ENCODE results near the gene SMIM28. TPM values are rescaled to one million over a fixed set of nuclear protein-coding genes. Genes with fewer than 3 reads are reported as not detected.
"Not testable (repeated sequence)": the region's sequence is repeated elsewhere in the genome, so short reads cannot be mapped to it uniquely, and the experiment has no call there.

SMIM28 gene
- total RNA-seq, 1 donor from 2014 or later = not detected

DNA sequence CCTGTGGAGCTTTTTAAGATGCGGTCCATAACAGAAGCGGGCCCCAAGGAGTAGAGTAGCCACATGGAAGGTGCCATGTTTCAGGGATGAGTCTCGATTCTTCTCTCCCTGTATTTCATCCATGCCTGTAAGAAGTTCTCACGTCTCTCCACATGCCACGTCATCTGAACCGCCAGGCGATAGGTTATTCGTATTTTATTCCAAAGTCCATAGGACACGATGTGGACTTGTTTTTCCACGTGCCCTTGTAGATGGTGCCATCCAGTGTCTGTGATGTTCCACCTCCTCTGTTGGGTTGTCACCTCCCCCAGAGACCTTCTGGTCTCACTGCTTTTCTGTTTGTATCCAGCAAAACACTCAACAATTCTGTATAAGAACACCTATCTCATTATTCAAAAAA lies 43.9 kb downstream of the SMIM28 start:
- H3K4me1 Mint-ChIP-seq (ENCODE audit: unreplicated experiment) = peaks cover 7% of the 10 kb centered on the region
- H3K9me3 Mint-ChIP-seq (ENCODE audit: unreplicated experiment) = peaks cover 3% of the 10 kb centered on the region
- TF ChIP-seq, protein P1, sequence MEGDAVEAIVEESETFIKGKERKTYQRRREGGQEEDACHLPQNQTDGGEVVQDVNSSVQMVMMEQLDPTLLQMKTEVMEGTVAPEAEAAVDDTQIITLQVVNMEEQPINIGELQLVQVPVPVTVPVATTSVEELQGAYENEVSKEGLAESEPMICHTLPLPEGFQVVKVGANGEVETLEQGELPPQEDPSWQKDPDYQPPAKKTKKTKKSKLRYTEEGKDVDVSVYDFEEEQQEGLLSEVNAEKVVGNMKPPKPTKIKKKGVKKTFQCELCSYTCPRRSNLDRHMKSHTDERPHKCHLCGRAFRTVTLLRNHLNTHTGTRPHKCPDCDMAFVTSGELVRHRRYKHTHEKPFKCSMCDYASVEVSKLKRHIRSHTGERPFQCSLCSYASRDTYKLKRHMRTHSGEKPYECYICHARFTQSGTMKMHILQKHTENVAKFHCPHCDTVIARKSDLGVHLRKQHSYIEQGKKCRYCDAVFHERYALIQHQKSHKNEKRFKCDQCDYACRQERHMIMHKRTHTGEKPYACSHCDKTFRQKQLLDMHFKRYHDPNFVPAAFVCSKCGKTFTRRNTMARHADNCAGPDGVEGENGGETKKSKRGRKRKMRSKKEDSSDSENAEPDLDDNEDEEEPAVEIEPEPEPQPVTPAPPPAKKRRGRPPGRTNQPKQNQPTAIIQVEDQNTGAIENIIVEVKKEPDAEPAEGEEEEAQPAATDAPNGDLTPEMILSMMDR (IDR thresholded peaks at IDR 0.05) = no peak
- H3K27ac Mint-ChIP-seq (ENCODE audit: unreplicated experiment) = no peak overlapping the region
- no peak overlapping the region for H3K4me3 Mint-ChIP-seq (ENCODE audit: unreplicated experiment)
- H3K27me3 Mint-ChIP-seq (ENCODE audit: unreplicated experiment) = no peaks in the 10 kb centered on the region
- peaks cover 21% of the 10 kb centered on the region for H3K36me3 Mint-ChIP-seq (ENCODE audit: unreplicated experiment)
- DNase-seq (ENCODE audit: extremely low spot score, unreplicated experiment) = no peak

DNA sequence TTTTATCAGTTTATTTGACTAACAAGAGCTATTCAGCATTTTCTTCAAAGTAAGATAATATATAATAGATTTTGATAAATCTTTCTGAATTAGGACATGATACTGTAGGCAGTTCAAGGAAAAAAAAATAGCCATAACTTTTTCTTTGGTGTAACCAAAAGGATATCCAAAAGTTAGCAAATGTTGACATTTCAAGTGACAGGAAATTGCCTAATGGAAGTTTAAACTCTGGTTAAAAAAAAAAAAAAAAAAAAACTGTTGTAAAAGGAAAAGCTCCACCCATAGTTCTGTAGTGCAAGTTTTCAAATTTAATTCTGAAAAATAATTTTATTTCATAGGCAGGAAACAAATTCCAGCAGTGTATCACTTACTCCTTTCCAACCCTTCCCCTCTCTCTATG lies 45.2 kb downstream of the SMIM28 start:
- TF ChIP-seq, protein P1 (IDR thresholded peaks at IDR 0.05) = no peak
- H3K4me3 Mint-ChIP-seq (ENCODE audit: unreplicated experiment) = no peak overlapping the region
- peaks cover 7% of the 10 kb centered on the region for H3K4me1 Mint-ChIP-seq (ENCODE audit: unreplicated experiment)
- no peak overlapping the region for H3K27ac Mint-ChIP-seq (ENCODE audit: unreplicated experiment)
- no peaks in the 10 kb centered on the region for H3K9me3 Mint-ChIP-seq (ENCODE audit: unreplicated experiment)
- peaks cover 17% of the 10 kb centered on the region for H3K36me3 Mint-ChIP-seq (ENCODE audit: unreplicated experiment)
- no peaks in the 10 kb centered on the region for H3K27me3 Mint-ChIP-seq (ENCODE audit: unreplicated experiment)
- DNase-seq (ENCODE audit: extremely low spot score, unreplicated experiment) = no peak

DNA sequence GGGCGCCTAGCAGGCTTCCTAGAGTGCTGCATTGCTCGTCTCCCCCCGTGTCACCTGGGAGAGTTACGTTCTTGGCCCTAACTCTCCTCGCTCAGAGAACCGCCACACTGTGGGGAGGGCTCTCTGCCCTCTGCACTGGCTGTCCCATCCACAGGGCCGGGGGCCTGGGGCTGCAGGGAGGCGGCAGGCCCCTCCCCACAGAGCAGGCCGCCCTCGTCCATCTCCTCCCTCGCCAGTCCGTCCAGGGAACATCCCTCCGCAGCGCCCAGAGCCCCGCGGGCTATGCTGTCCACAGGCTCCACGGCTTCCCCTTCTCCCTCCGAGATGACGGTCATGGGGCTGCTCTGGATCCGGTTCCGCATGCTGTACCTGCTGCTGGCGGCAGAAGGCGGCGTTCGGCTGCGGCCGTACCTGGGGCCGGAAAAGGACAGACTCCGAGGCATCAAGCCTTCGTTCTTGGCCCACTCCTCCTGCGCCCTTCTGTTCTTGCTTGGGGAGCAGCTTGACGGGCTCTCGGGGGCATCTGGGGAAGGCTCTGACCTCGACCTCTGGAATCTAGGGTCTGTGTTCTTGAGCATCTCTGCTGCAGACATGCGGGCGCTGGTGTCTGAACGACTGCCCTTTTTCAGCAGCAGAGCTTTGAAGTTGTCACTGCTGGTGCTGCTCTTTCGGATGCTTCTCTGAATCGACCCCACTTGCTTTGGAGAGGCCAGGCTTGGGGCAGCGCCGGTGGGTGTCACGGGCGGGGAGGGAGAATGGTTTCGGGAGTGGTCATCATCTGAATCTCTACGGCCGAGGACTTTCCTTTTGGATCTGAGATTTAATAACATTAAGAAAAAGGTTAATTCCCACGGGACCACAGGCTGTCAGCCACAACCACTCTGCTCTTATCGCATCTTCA lies 46.5 kb downstream of the SMIM28 start:
- Mint-ChIP-seq H3K27ac (ENCODE audit: unreplicated experiment) (no peak overlapping the region), H3K4me3 (ENCODE audit: unreplicated experiment) (no peak overlapping the region), H3K9me3 (ENCODE audit: unreplicated experiment) (no peaks in the 10 kb centered on the region), H3K4me1 (ENCODE audit: unreplicated experiment) (peaks cover 7% of the 10 kb centered on the region), H3K27me3 (ENCODE audit: unreplicated experiment) (no peaks in the 10 kb centered on the region), H3K36me3 (ENCODE audit: unreplicated experiment) (peaks cover 17% of the 10 kb centered on the region)
- TF ChIP-seq, protein P1 (IDR thresholded peaks at IDR 0.05) = no peak
- no peak for DNase-seq (ENCODE audit: extremely low spot score, unreplicated experiment)

DNA sequence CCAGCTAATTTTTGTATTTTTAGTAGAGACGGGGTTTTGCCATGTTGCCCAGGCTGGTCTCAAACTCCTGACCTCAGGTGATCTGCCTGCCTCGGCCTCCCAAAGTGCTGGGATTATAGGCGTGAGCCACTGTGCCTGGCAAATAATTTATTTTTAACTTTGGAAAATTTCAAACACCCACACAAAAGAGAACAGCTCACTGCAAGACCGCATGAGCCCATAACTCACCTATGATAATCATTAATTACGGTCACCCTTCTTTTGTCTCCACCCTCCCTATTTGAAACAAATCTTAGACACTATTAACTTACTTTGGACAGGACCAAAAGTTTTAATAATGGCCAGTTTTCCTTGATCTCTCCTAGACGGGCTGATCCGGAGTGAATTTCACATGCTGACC lies 47.6 kb downstream of the SMIM28 start:
- H3K9me3 Mint-ChIP-seq (ENCODE audit: unreplicated experiment); DNase-seq (ENCODE audit: extremely low spot score, unreplicated experiment); H3K27me3 Mint-ChIP-seq (ENCODE audit: unreplicated experiment); H3K27ac Mint-ChIP-seq (ENCODE audit: unreplicated experiment); H3K4me1 Mint-ChIP-seq (ENCODE audit: unreplicated experiment); H3K4me3 Mint-ChIP-seq (ENCODE audit: unreplicated experiment): not testable (repeated sequence)
- H3K36me3 Mint-ChIP-seq (ENCODE audit: unreplicated experiment) = peaks cover 17% of the 10 kb centered on the region

DNA sequence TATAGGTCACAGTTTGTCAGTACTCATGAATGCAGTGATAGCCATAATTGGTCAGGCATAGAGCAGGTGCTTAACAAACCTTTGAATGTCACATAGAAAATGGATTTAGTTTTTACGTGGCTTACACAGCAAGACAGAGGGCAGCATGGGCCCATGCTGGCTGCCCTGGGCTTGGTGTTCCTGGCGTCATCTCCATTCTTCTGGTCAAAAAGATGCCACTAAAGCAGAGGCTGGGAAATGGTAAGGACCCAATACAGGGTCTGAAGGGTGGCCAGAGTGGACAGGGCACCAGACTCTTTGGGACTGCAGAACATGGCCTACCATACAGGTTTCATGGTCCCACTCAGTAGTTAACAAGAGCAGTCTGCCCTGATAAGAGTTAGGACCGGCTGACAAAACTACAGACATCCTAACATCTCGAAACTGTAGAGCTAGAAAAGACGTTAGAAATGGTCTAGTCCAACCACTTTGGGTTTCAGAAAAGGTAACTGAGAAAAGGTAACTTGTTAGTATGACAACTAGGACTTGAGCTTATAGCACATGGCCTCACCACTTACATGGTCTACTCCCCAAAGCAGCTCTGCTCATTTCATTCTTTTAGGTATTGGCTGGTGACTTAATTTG lies 48.9 kb downstream of the SMIM28 start:
- TF ChIP-seq, protein P1 (IDR thresholded peaks at IDR 0.05) = no peak
- H3K27me3 Mint-ChIP-seq (ENCODE audit: unreplicated experiment) = no peaks in the 10 kb centered on the region
- H3K36me3 Mint-ChIP-seq (ENCODE audit: unreplicated experiment) = peaks cover 9% of the 10 kb centered on the region
- H3K9me3 Mint-ChIP-seq (ENCODE audit: unreplicated experiment) = no peaks in the 10 kb centered on the region
- no peak for DNase-seq (ENCODE audit: extremely low spot score, unreplicated experiment)
- H3K4me3 Mint-ChIP-seq (ENCODE audit: unreplicated experiment) = no peak overlapping the region
- peaks cover 7% of the 10 kb centered on the region for H3K4me1 Mint-ChIP-seq (ENCODE audit: unreplicated experiment)
- H3K27ac Mint-ChIP-seq (ENCODE audit: unreplicated experiment) = no peak overlapping the region
